ENCODE measurements around the gene SAPCD2.
"Not testable (repeated sequence)": the region's sequence is repeated elsewhere in the genome, so short reads cannot be mapped to it uniquely, and the experiment has no call there.

The SAPCD2 gene

GRCh38 chr9:137046088-137046787 is 24.1 kb downstream of the SAPCD2 start, which contains the start of gene NPDC1:
Gene NPDC1 (minus strand): TSS chr9:137046177. CDS start chr9:137045989, 188 bp downstream.
- DNase-seq, result peak; percentile 57 to 78 (median 70)

- DNase-seq, result no peak
Observed at GRCh38 chr9:137045294-137046087, 24.9 kb downstream of the SAPCD2 start.

DNA sequence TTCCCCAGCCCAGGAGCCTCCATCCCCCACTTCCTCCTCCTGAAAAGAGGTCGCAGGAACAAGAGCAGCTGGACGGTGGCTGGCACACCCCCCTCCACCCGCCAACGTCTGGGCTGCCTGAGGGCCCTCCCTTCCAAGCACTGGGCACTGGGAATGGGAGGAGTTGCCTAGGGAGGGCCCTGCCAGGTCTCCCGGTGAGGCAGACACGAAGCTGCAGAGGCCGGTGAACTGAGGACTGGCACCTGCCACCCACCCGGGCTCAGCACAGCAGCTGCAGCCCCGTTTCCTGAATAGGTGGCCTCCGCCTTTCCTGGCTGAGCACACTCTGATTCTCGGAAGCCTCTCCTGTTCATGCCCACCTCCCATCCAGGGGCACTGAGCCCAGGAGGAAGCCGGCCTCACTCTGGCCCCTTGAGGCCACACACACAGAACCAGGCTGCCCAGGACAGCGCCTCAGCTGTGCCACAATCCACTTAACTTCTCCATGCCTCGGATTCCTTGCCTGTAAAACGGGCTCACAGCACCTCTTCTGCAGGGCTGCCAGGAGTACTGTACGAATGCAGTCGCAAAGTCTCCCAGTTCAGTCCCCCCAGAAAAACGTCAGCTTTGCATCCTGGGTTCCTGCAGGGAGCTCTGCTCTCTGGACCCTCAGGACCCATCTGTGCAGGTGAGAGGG is 25.7 kb downstream of the SAPCD2 start:
- DNase-seq, result no peak

- DNase-seq, result no peak
Observed at GRCh38 chr9:137044037-137044436, 26.3 kb downstream of the SAPCD2 start.

DNA sequence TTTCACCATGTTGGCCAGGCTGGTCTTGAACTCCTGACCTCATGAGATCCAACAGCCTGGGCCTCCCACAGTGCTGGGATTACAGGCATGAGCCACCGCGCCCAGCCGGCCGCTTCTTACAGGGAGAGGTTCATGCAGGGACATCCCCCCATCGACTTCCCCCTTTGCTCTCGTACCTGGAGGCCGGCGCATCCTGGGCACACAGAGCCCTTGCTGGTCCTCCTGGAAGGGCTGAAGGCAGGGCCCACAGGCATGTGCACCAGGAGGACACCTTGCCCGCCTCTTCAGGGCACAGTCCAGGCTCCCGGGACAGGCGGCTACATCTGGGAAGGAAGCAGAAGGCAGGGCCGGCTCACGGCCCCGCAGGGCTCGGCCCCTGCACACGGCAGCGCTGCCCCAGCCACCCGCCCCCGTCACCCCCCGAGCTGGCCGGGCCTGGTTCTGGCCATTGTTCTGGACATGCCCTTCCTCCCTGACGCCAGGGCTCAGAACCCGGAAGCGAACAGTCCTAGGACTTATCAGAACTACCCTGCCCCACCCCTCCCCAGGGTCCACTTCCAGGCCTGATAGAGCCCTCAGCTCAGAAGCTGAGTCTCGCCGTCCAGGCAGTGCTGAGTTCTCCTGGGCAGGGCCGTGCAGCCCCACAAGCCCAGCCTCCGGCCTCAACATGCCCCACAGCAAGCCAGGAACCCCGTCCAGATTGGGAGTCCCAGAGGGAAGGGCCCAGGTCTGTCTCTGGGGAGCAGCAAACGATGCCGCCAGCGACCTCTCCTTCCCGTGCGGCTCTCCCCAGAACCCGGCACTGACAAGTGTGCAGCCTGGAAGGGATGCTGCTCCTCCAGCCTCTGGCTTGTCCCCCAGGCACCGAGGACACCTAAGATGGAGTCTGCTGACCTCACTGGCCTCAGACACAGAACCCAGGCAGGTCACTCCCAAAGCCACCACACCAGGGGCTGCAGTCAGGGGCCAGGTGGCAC is 27.3 kb downstream of the SAPCD2 start:
- no peak for DNase-seq

DNA sequence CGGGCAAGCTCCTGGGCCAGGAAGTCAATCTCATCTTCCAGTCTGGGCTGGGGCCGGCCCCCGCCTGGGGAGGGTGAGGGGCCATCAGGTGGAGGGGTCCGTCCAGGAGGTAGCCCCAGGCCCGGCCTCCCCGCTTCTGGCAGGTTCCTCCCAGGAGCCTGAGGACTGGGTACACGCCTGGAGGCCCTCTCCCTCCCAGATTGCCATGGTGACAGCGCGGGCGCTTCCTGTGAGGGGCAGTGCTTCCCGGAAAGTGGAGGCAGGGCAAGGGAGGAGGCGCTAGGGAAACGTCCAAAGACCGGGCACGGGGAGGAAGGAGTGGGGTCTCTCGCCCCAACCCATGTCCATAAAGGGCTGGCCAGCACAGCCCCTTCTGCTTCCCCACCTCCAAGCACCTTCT is 29.2 kb downstream of the SAPCD2 start:
- DNase-seq, result no peak

DNA sequence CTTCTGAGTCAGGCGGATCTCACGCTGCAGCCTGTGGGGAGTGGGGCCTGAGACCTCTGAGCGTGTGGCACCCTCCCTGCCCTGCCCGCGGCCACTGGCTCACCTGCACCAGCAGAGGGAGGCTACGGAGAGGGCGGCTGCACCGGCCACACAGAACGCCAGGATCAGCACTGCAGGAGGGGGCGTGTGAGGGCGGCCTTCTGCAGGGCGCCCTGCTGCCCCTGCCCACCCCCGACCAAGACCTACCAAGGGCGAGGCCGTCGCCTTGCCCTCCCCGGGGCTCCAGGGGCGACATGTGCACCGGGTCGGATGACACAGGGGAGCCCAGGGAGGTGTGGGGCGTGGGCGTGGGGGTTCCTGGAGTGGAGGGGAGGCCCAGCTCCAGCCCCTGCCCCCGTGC is 29.8 kb downstream of the SAPCD2 start:
- DNase-seq, result no peak

DNA sequence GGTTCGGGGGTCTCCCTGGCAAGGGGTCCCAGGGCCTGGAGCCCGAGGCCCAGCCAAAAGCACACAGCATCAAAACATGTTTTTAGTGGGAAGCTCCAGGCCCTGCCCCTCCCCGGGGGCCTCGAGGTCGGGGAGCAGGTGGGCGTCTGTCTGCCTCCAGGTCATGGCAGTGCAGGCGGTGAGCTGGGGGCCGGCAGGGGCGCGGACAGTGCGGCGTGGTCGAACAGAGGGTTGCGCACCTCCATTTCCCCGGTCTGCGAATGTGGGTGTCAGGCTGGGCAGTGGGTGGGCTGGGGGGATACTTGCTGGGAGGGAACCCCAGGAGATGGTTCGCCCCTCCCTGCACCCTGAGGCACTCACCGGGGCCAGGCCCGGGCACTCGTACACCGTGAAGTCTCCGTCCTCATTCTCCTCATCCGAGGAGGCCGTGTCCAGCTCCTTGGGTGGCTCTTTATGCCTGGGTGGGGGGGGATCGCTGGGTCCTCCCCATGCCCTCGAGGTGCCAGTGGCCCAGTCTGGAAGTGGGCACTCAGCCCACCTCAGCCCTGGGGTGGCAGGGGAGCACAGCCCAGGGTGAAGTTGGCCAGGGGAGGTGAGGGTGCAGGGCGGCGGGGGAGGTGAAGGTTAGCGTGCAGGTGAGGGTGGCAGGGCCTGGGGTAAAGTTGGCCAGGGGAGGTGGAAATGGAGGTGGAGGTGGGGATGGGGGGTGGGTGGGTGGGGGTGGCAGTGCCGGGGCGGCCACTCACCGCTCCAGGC is 30.6 kb downstream of the SAPCD2 start:
- DNase-seq, result no peak

DNA sequence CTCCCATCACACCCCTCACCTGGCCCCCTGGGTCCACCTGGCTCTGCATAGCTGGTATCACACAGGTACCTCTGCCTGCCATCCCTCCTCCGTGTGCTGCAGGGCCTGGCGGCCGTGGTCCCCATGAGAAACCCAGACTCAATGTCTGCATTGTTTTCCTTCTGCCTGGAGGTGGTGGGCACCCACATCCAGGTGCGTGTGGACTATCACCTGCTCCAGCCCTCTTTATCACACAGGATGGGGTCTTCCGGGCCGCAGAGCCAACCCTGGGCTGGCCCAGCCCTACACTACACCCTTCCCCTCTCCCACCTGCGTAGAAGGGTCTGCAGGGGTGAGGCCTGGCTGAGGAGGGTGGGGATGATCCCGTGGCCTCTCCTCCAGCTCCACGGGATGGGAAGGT is 31.4 kb downstream of the SAPCD2 start:
- DNase-seq, result no peak

DNA sequence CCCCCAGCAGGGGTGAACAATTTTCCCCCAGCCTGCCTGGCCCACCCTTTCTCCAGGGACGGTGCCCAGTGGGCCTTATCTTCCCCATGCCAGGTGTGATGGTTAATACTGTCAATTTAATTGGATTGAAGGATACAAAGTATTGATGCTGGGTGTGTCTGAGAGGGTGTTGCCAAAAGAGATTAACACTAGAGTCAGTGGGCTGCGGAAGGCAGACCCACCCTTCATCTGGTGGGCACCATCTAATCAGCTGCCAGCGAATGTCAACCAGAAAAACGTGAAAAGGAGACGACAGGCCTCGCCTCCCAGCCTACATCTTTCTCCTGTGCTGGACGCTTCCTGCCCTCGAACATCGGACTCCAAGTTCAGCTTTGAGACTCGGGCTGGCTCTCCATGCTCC is 32.9 kb downstream of the SAPCD2 start:
- DNase-seq, result no peak

- DNase-seq, result no peak
Observed at GRCh38 chr9:137037035-137037434, 33.3 kb downstream of the SAPCD2 start.

- no peak for DNase-seq
Observed at GRCh38 chr9:137035937-137036336, 34.4 kb downstream of the SAPCD2 start.

GRCh38 chr9:137035507-137035834 is 34.9 kb downstream of the SAPCD2 start:
- no peak for DNase-seq

DNA sequence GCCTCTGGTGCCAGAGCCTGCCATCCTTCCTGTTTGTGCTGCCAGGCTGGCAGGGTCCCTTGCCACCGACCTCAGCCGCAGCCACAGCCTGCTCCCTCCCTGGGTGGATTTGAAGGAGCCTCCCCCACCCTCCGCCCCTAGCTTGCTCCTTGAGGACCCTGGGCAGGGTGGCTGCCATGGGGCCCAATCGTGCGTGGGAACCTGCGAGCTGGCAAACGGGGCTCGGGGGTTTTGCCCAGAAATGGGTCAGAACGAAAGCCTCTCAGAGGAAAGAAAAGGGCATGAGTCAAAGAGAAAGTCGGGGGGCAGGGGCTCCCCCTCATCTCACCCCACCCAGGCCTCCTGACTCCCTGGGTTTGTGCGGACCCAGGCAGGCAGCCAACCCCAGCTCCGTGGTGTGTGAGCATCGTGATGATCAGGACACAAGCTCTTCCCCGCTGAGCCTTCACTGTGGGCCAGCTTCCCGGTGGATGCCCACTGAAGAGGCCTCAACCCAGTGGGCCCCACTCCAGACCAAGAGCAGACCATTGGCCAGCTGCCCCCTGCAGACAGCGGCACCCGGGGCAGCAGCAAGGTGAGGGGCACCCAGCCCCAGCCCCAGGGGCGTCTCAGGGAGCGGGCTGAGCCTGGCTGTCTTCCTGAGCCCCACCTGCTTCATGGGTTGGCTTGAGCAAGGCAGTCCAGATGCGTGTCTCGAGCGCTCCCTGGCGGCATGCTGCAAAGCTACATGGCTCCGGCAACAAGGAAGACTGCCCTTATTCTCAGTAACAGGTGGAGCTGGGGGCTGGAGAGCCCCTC is 35.4 kb downstream of the SAPCD2 start:
- peak; percentile 71 to 93 (median 85) for DNase-seq

DNA sequence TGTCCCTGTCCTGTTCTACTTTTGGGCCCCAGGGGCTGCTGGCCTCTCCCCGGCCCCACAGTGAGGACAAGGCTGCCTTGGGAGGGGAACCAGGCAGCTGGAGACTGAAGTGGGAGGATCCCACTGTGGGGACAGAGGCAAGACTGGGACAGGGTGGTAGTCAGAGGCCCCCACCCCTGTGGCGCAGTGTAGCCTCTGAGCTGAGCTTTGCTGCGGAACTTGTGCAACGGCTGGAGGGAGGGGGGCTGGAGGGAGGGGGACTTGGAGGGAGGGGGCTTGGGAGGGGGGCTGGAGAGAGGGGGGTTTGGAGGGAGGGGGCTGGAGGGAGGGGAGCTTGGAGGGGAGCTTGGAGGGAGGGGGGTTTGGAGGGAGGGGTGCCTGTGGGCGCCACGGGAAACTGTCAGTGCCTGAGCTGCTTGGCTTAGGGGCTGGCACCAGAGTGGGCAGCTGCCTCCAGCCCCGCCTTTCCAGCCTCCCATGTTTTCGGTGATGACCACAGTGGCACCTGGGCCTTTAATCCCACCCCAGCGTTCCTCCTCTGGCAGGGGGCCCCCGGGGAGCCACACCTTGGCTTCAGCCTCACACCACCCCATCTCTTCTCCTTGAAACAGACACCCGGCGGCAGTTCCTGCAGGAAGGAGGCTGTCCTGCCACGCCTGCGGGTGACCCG is 36.2 kb downstream of the SAPCD2 start:
- DNase-seq, result no peak

DNA sequence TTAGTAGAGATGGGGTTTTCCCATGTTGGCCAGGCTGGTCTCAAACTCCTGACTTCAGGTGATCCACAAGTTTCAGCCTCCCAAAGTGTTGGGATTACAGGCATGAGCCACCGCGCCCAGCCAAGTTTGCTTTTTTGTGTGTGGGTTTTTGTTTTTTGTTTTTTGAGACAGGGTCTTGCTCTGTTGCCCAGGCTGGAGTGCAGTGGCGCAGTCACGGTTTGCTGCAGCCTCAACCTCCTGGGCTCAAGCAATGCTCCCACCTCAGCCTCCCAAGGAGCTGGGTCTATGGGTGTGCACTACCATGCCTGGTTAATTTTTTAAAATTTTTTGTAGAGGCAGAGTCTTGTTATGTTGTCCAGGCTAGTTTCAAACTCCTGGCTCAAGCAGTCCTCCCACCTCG is 36.9 kb downstream of the SAPCD2 start:
- DNase-seq, result not testable (repeated sequence)

DNA sequence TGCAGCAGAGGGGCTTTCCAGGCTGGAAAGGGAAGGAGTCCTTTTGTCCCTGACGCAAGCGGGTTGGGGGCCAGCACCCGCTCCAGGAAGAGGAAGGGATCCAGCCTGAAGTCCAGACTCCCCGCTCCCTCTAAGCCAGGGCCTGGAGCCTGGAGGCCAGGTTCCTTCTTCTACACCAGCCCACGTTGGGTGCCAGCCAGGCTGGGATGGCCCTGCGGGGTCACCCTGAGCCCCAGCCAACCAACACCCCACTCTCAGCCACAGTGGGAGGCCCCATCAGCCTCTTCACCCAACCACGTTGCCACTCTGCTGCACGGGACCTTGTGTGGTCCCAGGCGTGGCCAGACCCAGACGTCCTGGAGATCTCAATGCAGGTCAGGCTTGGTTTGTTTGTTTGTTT is 37.5 kb downstream of the SAPCD2 start:
- DNase-seq, result peak in 1 of 5 donors; percentile 61

GRCh38 chr9:137031904-137032640 is 38.3 kb downstream of the SAPCD2 start, which contains the start of gene FUT7:
Gene FUT7 (minus strand): TSS chr9:137032088. CDS start chr9:137031991, 97 bp downstream.
- DNase-seq, result peak in 1 of 5 donors; percentile 80

All from T-helper 1 cell (primary cell).